Measurements from ENCODE around the gene SLC35G6. TPM values are rescaled to one million over a fixed set of nuclear protein-coding genes. Genes with fewer than 3 reads are reported as not detected.
A peak's percentile ranks its signal among the peaks of the same experiment; 100 is the strongest.

The SLC35G6 gene
- total and polyA plus RNA-seq, 2 of the 13 experiments (the other 11 are each of a cell fraction or from before 2014, with no cell fraction given) = 0.07 TPM; not detected in 1

GRCh38 chr17:7484067-7484918 lies 3.0 kb downstream of the SLC35G6 start, which contains the start of gene POLR2A (continued):
- TF ChIP-seq, protein P1, sequence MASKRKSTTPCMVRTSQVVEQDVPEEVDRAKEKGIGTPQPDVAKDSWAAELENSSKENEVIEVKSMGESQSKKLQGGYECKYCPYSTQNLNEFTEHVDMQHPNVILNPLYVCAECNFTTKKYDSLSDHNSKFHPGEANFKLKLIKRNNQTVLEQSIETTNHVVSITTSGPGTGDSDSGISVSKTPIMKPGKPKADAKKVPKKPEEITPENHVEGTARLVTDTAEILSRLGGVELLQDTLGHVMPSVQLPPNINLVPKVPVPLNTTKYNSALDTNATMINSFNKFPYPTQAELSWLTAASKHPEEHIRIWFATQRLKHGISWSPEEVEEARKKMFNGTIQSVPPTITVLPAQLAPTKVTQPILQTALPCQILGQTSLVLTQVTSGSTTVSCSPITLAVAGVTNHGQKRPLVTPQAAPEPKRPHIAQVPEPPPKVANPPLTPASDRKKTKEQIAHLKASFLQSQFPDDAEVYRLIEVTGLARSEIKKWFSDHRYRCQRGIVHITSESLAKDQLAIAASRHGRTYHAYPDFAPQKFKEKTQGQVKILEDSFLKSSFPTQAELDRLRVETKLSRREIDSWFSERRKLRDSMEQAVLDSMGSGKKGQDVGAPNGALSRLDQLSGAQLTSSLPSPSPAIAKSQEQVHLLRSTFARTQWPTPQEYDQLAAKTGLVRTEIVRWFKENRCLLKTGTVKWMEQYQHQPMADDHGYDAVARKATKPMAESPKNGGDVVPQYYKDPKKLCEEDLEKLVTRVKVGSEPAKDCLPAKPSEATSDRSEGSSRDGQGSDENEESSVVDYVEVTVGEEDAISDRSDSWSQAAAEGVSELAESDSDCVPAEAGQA (IDR thresholded peaks at IDR 0.05; ENCODE audit: low read depth) = peak; percentile 86
- TF ChIP-seq, protein P1 (CRISPR knock-in tag; IDR thresholded peaks at IDR 0.05; ENCODE audit: borderline replicate concordance) = 0 out of 2 replicates have a peak, but pooled peaks have one; percentile 77
- TF ChIP-seq KAT7 (CRISPR knock-in tag; IDR thresholded peaks at IDR 0.05; ENCODE audit: borderline replicate concordance) (peak; percentile 86; the same call in 1 of the 2 replicates), ELF1 (CRISPR knock-in tag; IDR thresholded peaks at IDR 0.05) (peak; percentile 54), RFX3 (CRISPR knock-in tag; IDR thresholded peaks at IDR 0.05) (no peak; the same call in 1 of the 2 replicates), ZNF775 (CRISPR knock-in tag; IDR thresholded peaks at IDR 0.05; ENCODE audit: borderline replicate concordance) (no peak), SIX4 (CRISPR knock-in tag; IDR thresholded peaks at IDR 0.05) (peak; percentile 69), CENPT (CRISPR knock-in tag; IDR thresholded peaks at IDR 0.05; ENCODE audit: low read depth) (0 out of 2 replicates have a peak, but pooled peaks have one; percentile 42), ATAD3A (CRISPR knock-in tag; IDR thresholded peaks at IDR 0.05) (no peak), ZNF644 (CRISPR knock-in tag; IDR thresholded peaks at IDR 0.05; ENCODE audit: low read depth) (no peak), ZNF431 (CRISPR knock-in tag; IDR thresholded peaks at IDR 0.05; ENCODE audit: borderline replicate concordance, low read depth) (peak; percentile 83), ZNF207 (IDR thresholded peaks at IDR 0.05; ENCODE audit: borderline replicate concordance) (no peak), ZNF704 (CRISPR knock-in tag; IDR thresholded peaks at IDR 0.05; ENCODE audit: borderline replicate concordance) (peak; percentile 86; the same call in 1 of the 2 replicates), TSC22D2 (CRISPR knock-in tag; IDR thresholded peaks at IDR 0.05; ENCODE audit: borderline replicate concordance) (peak; percentile 94), ZFP1 (CRISPR knock-in tag; IDR thresholded peaks at IDR 0.05) (peak; percentile 84), CC2D1A (CRISPR knock-in tag; IDR thresholded peaks at IDR 0.05) (peak; percentile 53; the same call in 1 of the 2 replicates)
- TF ChIP-seq, protein P2, sequence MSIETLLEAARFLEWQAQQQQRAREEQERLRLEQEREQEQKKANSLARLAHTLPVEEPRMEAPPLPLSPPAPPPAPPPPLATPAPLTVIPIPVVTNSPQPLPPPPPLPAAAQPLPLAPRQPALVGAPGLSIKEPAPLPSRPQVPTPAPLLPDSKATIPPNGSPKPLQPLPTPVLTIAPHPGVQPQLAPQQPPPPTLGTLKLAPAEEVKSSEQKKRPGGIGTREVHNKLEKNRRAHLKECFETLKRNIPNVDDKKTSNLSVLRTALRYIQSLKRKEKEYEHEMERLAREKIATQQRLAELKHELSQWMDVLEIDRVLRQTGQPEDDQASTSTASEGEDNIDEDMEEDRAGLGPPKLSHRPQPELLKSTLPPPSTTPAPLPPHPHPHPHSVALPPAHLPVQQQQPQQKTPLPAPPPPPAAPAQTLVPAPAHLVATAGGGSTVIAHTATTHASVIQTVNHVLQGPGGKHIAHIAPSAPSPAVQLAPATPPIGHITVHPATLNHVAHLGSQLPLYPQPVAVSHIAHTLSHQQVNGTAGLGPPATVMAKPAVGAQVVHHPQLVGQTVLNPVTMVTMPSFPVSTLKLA (IDR thresholded peaks at IDR 0.05) = peak; percentile 42

Measured in HepG2 (cell line).